GM12878 (cell line): ENCODE results near the gene NBR1. TPM values are rescaled to one million over a fixed set of nuclear protein-coding genes. Genes with fewer than 3 reads are reported as not detected.

Experiments
- BHLHE40 ChIP-seq, 2 experiments: fragments of 450-650 bp in 1 of 2; IDR thresholded peaks; 2 replicates each; pipeline ENCODE4 v1.6.1; 2011 to 2017; ENCODE audit warnings: low read depth in 2 of 2, borderline replicate concordance in 1 of 2, improper control_type of control experiment in 1 of 2, low read length in 1 of 2, mild to moderate bottlenecking in 1 of 2
- CBX5 ChIP-seq: sonication (generic); IDR thresholded peaks from 2 replicates; pipeline ENCODE4 v1.6.1; 2016; ENCODE audit warnings: low read depth, moderate library complexity, mild to moderate bottlenecking, inconsistent platforms
- FOXM1 ChIP-seq: IDR thresholded peaks from 2 replicates; pipeline ENCODE4 v1.6.1; 2012; ENCODE audit warnings: low read depth, mild to moderate bottlenecking, inconsistent platforms, low read length, moderate library complexity
- HDAC6 ChIP-seq: fragments of 200-600 bp; sonication (generic); IDR thresholded peaks from one replicate; pipeline ENCODE4 v1.8.0; 2017; ENCODE audit warnings: antibody characterized with exemption; ENCODE audit not compliant: unreplicated experiment
- IKZF1 ChIP-seq: fragments of 450-650 bp; conservative IDR thresholded peaks from 2 replicates; pipeline ENCODE4 v1.6.1; 2017; ENCODE audit warnings: antibody characterized with exemption, mild to moderate bottlenecking
- IKZF2 ChIP-seq, 2 experiments: fragments of 450-650 bp; IDR thresholded peaks; 2 replicates each; pipeline ENCODE4 v1.6.1; 2017; ENCODE audit warnings: mild to moderate bottlenecking in 2 of 2, moderate library complexity in 2 of 2
- IRF4 ChIP-seq: IDR thresholded peaks from 2 replicates; pipeline ENCODE4 v1.6.1; 2011; ENCODE audit warnings: low read depth, low read length
- LARP7 ChIP-seq: fragments of 450-650 bp; IDR thresholded peaks from 2 replicates; pipeline ENCODE4 v1.6.1; 2017; ENCODE audit warnings: mild to moderate bottlenecking
- MTA2 ChIP-seq: fragments of 450-650 bp; IDR thresholded peaks from 2 replicates; pipeline ENCODE4 v1.6.1; 2016; ENCODE audit warnings: low read depth, mild to moderate bottlenecking, moderate library complexity
- MTA3 ChIP-seq: IDR thresholded peaks from 2 replicates; pipeline ENCODE4 v1.6.1; 2012; ENCODE audit warnings: low read length, inconsistent platforms, borderline replicate concordance
- NFYA ChIP-seq: IDR thresholded peaks from 2 replicates; pipeline ENCODE4 v1.6.1; 2011; ENCODE audit warnings: low read depth, mild to moderate bottlenecking, low read length, improper control_type of control experiment, borderline replicate concordance
- NR2C2 ChIP-seq: IDR thresholded peaks from 2 replicates; pipeline ENCODE4 v1.6.1; 2011; ENCODE audit warnings: borderline replicate concordance, low read depth; ENCODE audit not compliant: control insufficient read depth, insufficient read length
- NRF1 ChIP-seq: conservative IDR thresholded peaks from 2 replicates; pipeline ENCODE4 v1.6.1; 2011; ENCODE audit warnings: mild to moderate bottlenecking, low read depth, low read length, improper control_type of control experiment
- POU2F2 ChIP-seq: IDR thresholded peaks from 3 replicates; pipeline ENCODE4 v1.6.1; 2011; ENCODE audit warnings: low read depth, mild to moderate bottlenecking, low read length, borderline replicate concordance
- REST ChIP-seq: IDR thresholded peaks from 2 replicates; pipeline ENCODE4 v1.6.1; 2012; ENCODE audit warnings: mild to moderate bottlenecking, low read depth, low read length
- RUNX3 ChIP-seq: IDR thresholded peaks from 2 replicates; pipeline ENCODE4 v1.6.1; 2012; ENCODE audit warnings: low read length, inconsistent platforms
- STAT1 ChIP-seq: fragments of 450-650 bp; conservative IDR thresholded peaks from 2 replicates; pipeline ENCODE4 v1.6.1; 2014; ENCODE audit warnings: antibody characterized with exemption, mild to moderate bottlenecking
- TCF3 ChIP-seq: IDR thresholded peaks from 2 replicates; pipeline ENCODE4 v1.6.1; 2012; ENCODE audit warnings: low read depth, mild to moderate bottlenecking, low read length, borderline replicate concordance; ENCODE audit not compliant: insufficient read depth
- ZBTB40 ChIP-seq: fragments of 450-650 bp; IDR thresholded peaks from 2 replicates; pipeline ENCODE4 v1.6.1; 2016; ENCODE audit warnings: mild to moderate bottlenecking, moderate library complexity, borderline replicate concordance
- ZNF207 ChIP-seq: fragments of 450-650 bp; IDR thresholded peaks from 2 replicates; pipeline ENCODE4 v1.6.1; 2014; ENCODE audit warnings: antibody characterized with exemption, mild to moderate bottlenecking, borderline replicate concordance
- ZNF384 ChIP-seq: IDR thresholded peaks from 2 replicates; pipeline ENCODE4 v1.6.1; 2012; ENCODE audit warnings: low read depth, mild to moderate bottlenecking, low read length, improper control_type of control experiment, borderline replicate concordance
- ZNF622 ChIP-seq: fragments of 450-650 bp; IDR thresholded peaks from 2 replicates; pipeline ENCODE4 v1.6.1; 2017; ENCODE audit warnings: mild to moderate bottlenecking, inconsistent platforms
- ZSCAN29 ChIP-seq: fragments of 450-650 bp; IDR thresholded peaks from 2 replicates; pipeline ENCODE4 v1.6.1; 2017; ENCODE audit warnings: mild to moderate bottlenecking, moderate library complexity
- polyA plus RNA-seq, 11 experiments: library from polyadenylated mRNA; depleted of rRNA in 4 of 11; unstranded in 6 of 11; stranded (reverse) in 5 of 11; fragments of >200 nt; fragmentation: Nextera tagmentation in 4 of 11; fragmentation: Illumina TruSeq in 1 of 11; extraction: Ambion mirVana in 4 of 11; extraction: Trizol in 1 of 11; gene quantifications; 1 replicate in 1 of 11; 2 replicates in 10 of 11; pipeline versions ENCODE4 v1.2.1 to v1.2.3, GENCODE V29; 2011 to 2016; ENCODE audit warnings: inconsistent platforms in 2 of 11, missing spikeins in 2 of 11, low read depth in 1 of 11
- total RNA-seq, 4 experiments: library from RNA; depleted of rRNA in 3 of 4; stranded (reverse); fragments of >200 nt in 3 of 4; fragmentation: Illumina TruSeq in 1 of 4; extraction: Trizol in 1 of 4; gene quantifications; 2 replicates each; pipeline versions ENCODE4 v1.2.1 to v1.2.3, GENCODE V29; 2013 to 2021

NBR1 gene
- total and polyA plus RNA-seq, 10 of the 15 experiments (the other 5 are each of a cell fraction or from before 2014, with no cell fraction given): 3.5 to 55.2 (median 28.2) TPM

- TF ChIP-seq MTA2 (peak; percentile 51; the same call in 1 of the 2 replicates), STAT1 (no peak), ZNF207 (0 out of 2 replicates have a peak, but pooled peaks have one; percentile 28), FOXM1 (no peak), CBX5 (no peak), IKZF1 (peak; percentile 64; the same call in 1 of the 2 replicates), ZNF622 (no peak), IKZF2 (IDR thresholded peaks at IDR 0.05) (no peak), ZBTB40 (no peak), ZNF384 (no peak), BHLHE40 (IDR thresholded peaks at IDR 0.05; ENCODE audit: borderline replicate concordance in 1 of 2, low read depth in 2 of 2, low read length in 1 of 2) (peak; percentile 27 to 28; a peak in 1 of 4 replicates), NR2C2 (no peak), TCF3 (no peak), IRF4 (peak; percentile 17; the same call in 1 of the 2 replicates), MTA3 (no peak; the same call in 1 of the 2 replicates), POU2F2 (peak; percentile 63; the same call in 1 of the 3 replicates), NRF1 (no peak), RUNX3 (peak; percentile 37), NFYA (no peak), REST (no peak), HDAC6 (no peak), ZSCAN29 (no peak), LARP7 (0 out of 2 replicates have a peak, but pooled peaks have one; percentile 47)
Observed at GRCh38 chr17:43211480-43212402, 40.7 kb downstream of the NBR1 start, which contains the start of gene TMEM106A (continued).
